ENCODE data around the gene PTPRT.

DNA sequence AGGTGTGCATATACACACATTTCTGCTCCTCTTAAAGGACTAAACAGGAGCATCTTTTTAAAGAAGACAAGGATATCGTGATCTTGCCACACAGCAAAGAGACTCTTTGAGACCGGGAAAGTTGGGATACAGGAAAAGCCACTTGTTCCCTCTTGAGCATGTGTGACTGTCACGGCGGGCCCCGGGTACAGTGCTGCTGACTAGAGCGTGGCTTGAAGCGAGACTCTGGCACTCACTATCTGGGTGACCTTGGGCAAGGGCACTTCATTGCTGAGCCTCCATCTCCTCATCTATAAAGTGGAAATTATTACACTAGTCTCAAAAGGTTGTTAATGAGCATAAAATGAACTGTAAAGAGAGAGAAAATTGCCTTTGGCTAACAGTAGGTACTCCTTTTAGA is 713.9 kb downstream of the PTPRT start:
- TF ChIP-seq, protein P1, sequence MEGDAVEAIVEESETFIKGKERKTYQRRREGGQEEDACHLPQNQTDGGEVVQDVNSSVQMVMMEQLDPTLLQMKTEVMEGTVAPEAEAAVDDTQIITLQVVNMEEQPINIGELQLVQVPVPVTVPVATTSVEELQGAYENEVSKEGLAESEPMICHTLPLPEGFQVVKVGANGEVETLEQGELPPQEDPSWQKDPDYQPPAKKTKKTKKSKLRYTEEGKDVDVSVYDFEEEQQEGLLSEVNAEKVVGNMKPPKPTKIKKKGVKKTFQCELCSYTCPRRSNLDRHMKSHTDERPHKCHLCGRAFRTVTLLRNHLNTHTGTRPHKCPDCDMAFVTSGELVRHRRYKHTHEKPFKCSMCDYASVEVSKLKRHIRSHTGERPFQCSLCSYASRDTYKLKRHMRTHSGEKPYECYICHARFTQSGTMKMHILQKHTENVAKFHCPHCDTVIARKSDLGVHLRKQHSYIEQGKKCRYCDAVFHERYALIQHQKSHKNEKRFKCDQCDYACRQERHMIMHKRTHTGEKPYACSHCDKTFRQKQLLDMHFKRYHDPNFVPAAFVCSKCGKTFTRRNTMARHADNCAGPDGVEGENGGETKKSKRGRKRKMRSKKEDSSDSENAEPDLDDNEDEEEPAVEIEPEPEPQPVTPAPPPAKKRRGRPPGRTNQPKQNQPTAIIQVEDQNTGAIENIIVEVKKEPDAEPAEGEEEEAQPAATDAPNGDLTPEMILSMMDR (IDR thresholded peaks at IDR 0.05): no peak
- no peak for TF ChIP-seq POLR2A (IDR thresholded peaks at IDR 0.05)
